BE2C (cell line): Measurements from ENCODE around the gene CATSPERZ.

Source experiments
- DNase-seq: peaks from one replicate; pipeline ENCODE4 v3.0.0-alpha.2; 2020
- H3K27me3 ChIP-seq: fragments of 250-450 bp; sonication (Bioruptor Pico); 2 replicates; pipeline ENCODE4 v1.5.1; 2020; ENCODE audit warnings: mild to moderate bottlenecking
- H3K36me3 ChIP-seq: fragments of 250-450 bp; sonication (Bioruptor Pico); 2 replicates; pipeline ENCODE4 v1.5.1; 2020; ENCODE audit warnings: mild to moderate bottlenecking
- H3K4me1 ChIP-seq: fragments of 250-450 bp; sonication (Bioruptor Pico); 2 replicates; pipeline ENCODE4 v1.5.1; 2020
- H3K4me3 ChIP-seq: 2 replicates; pipeline ENCODE4 v1.5.1; 2011; ENCODE audit warnings: low read depth, low read length
- H3K9me3 ChIP-seq: fragments of 250-450 bp; sonication (Bioruptor Pico); 2 replicates; pipeline ENCODE4 v1.5.1; 2020
- TF ChIP-seq, protein P1 (sequence below): IDR thresholded peaks from 2 replicates; pipeline ENCODE4 v1.5.1; 2012; ENCODE audit warnings: mild to moderate bottlenecking, low read depth, low read length

CATSPERZ gene

GRCh38 chr11:64334764-64335735, 34.9 kb downstream of the CATSPERZ start:
- H3K27me3 ChIP-seq, result no peaks in the 10 kb centered on the region
- TF ChIP-seq, protein P1, sequence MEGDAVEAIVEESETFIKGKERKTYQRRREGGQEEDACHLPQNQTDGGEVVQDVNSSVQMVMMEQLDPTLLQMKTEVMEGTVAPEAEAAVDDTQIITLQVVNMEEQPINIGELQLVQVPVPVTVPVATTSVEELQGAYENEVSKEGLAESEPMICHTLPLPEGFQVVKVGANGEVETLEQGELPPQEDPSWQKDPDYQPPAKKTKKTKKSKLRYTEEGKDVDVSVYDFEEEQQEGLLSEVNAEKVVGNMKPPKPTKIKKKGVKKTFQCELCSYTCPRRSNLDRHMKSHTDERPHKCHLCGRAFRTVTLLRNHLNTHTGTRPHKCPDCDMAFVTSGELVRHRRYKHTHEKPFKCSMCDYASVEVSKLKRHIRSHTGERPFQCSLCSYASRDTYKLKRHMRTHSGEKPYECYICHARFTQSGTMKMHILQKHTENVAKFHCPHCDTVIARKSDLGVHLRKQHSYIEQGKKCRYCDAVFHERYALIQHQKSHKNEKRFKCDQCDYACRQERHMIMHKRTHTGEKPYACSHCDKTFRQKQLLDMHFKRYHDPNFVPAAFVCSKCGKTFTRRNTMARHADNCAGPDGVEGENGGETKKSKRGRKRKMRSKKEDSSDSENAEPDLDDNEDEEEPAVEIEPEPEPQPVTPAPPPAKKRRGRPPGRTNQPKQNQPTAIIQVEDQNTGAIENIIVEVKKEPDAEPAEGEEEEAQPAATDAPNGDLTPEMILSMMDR, result no peak
- no peaks in the 10 kb centered on the region for H3K36me3 ChIP-seq
- H3K9me3 ChIP-seq, result no peaks in the 10 kb centered on the region
- no peaks in the 10 kb centered on the region for H3K4me1 ChIP-seq
- no peak overlapping the region for H3K4me3 ChIP-seq
- peak; percentile 71 for DNase-seq

- TF ChIP-seq, protein P1, result no peak
- Histone ChIP-seq H3K36me3 (no peaks in the 10 kb centered on the region), H3K4me1 (no peaks in the 10 kb centered on the region), H3K9me3 (no peaks in the 10 kb centered on the region), H3K27me3 (no peaks in the 10 kb centered on the region), H3K4me3 (no peak overlapping the region)
- DNase-seq, result no peak
Measured at GRCh38 chr11:64337538-64338249, 37.5 kb downstream of the CATSPERZ start.

- Histone ChIP-seq H3K4me3 (no peak overlapping the region), H3K4me1 (no peaks in the 10 kb centered on the region), H3K27me3 (no peaks in the 10 kb centered on the region), H3K36me3 (no peaks in the 10 kb centered on the region), H3K9me3 (no peaks in the 10 kb centered on the region)
- DNase-seq, result no peak
- TF ChIP-seq, protein P1, result no peak
Measured at GRCh38 chr11:64338716-64339115, 38.6 kb downstream of the CATSPERZ start.

GRCh38 chr11:64339286-64339685, 39.1 kb downstream of the CATSPERZ start:
- Histone ChIP-seq H3K4me3 (no peak overlapping the region), H3K9me3 (no peaks in the 10 kb centered on the region), H3K36me3 (no peaks in the 10 kb centered on the region), H3K27me3 (no peaks in the 10 kb centered on the region), H3K4me1 (no peaks in the 10 kb centered on the region)
- TF ChIP-seq, protein P1, result no peak
- DNase-seq, result no peak

DNA sequence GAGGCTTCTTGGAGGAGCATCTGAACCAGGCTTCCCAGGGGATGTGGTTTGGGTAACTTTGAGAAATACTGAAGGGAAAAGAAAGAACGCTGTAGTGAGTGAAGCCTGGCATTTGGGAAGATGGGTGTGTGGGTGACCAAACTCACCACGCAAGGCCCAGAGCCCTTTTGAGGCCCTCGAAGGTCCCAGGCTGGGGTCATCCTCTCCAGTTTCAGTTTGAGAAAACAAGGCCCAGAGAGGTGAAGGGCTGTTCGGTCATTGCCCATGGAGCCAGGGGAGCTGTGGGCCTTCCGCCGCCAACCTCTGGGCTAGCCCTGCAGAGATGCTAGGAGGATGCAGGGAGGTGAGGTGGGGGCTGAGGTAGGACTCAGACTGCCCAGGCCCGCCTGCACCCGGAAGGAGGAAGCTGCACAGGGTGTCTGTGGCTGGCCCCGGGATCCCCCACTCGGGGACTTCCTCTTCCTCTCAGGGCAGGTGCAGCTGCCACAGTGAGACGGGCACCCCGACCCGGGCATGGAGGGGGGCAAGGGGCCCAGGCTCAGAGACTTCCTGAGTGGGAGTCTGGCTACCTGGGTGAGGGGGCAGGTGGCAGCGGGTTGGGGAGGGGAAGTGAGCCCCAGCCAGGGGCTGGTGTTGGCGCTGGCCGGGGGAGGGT, 39.7 kb downstream of the CATSPERZ start, which contains the start of gene CCDC88B:
Gene CCDC88B, plus strand, starts transcription at position 451 of the 655 bp plus-strand sequence. Its CDS starts 63 bp downstream, at position 514.
- Histone ChIP-seq H3K4me1 (no peaks in the 10 kb centered on the region), H3K9me3 (no peaks in the 10 kb centered on the region), H3K27me3 (no peaks in the 10 kb centered on the region), H3K4me3 (no peak within 1 kb of the TSS), H3K36me3 (no peaks in the 10 kb centered on the region)
- TF ChIP-seq, protein P1, result no peak
- DNase-seq, result no peak
